Fibroblast of pulmonary artery (primary cell): Measurements from ENCODE around the gene RGSL1.
"Not testable (repeated sequence)": the region's sequence is repeated elsewhere in the genome, so short reads cannot be mapped to it uniquely, and the experiment has no call there.

Source experiments
- DNase-seq: peaks from one replicate; pipeline ENCODE4 v3.0.0-alpha.2; 2010; ENCODE audit warnings: low read depth
- H3K4me3 ChIP-seq: replicated peaks from 2 replicates; pipeline ENCODE4 v1.5.1; 2011; ENCODE audit warnings: low read depth, mild to moderate bottlenecking, control low read depth, low read length, moderate library complexity
- CTCF ChIP-seq: IDR thresholded peaks from 2 replicates; pipeline ENCODE4 v1.5.1; 2011; ENCODE audit warnings: mild to moderate bottlenecking, control low read depth, low read length, inconsistent platforms; ENCODE audit errors: missing control alignments

Gene RGSL1

GRCh38 chr1:182444497-182444896, 5.4 kb upstream of the RGSL1 start:
- TF ChIP-seq CTCF: peak; percentile 8
- H3K4me3 ChIP-seq: no peak overlapping the region
- no peak for DNase-seq

GRCh38 chr1:182446033-182446669, 3.8 kb upstream of the RGSL1 start:
- no peak overlapping the region for H3K4me3 ChIP-seq
- DNase-seq: peak; percentile 69
- TF ChIP-seq CTCF: peak; percentile 73

GRCh38 chr1:182447124-182447523, 2.8 kb upstream of the RGSL1 start:
- H3K4me3 ChIP-seq, DNase-seq: not testable (repeated sequence)

- no peak for TF ChIP-seq CTCF
- no peak overlapping the region for H3K4me3 ChIP-seq
- DNase-seq: no peak
Observed at GRCh38 chr1:182447660-182448059, 2.3 kb upstream of the RGSL1 start.

- no peak for DNase-seq
- H3K4me3 ChIP-seq: no peak overlapping the region
- TF ChIP-seq CTCF: no peak
Observed at GRCh38 chr1:182453631-182454030, 3.7 kb downstream of the RGSL1 start.

GRCh38 chr1:182457844-182458243, 7.9 kb downstream of the RGSL1 start:
- H3K4me3 ChIP-seq: no peak overlapping the region
- TF ChIP-seq CTCF: no peak
- no peak for DNase-seq

GRCh38 chr1:182459949-182460348, 10.0 kb downstream of the RGSL1 start:
- no peak overlapping the region for H3K4me3 ChIP-seq
- DNase-seq: no peak
- no peak for TF ChIP-seq CTCF
